Activated CD4-positive, alpha-beta T cell treated with anti-CD3 and anti-CD28 coated beads, Interleukin-2, amount 50 U/mL, for 48 hours (primary cell): Measurements from ENCODE around the gene WWP2.
"Not testable (repeated sequence)": the region's sequence is repeated elsewhere in the genome, so short reads cannot be mapped to it uniquely, and the experiment has no call there.

Source experiments
- DNase-seq, 2 experiments: peaks; one replicate each; pipeline ENCODE4 v3.0.0-alpha.2; 2020

WWP2 gene

DNA sequence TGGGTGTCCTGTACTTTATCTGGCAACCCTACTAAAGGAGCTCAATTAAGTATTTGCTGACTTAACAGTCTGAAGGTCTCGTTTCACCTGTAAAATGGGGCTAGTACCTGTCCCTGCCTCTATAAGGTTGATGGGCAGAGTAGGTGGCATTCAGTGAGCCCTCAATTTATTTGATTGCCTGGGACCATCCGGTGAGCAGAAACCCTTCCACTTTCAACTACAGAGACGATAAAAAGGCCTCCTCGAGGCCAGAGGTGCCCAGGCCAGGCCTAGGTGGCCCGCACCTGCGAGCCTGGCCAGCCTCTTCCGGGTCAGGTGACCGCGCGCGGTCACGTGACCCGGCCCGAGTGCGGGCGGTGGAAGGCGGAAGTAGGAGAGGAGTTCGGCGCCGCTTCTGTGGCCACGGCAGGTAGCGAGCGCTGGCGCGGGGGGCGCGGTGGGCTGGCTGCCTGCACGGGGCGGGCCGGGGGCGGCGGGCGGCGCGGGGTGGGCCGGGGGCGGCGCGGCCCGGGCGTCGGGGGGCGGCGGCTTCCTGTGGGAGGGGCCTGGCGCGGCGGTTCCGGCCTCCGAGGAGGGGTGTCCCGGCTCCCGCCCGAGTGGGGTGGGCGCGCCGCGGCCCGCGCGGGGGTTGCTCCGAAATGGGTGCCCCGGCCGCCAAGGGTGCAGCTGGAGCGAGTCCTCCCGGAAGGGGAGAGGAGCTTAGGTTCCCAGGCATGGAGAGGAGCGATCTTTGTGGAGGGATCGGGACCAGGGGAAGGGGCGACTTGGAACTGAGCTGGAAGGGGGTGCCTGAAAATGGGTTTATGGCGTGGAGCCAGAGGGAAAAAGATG is at the start of gene WWP2:
Gene WWP2, plus strand, starts transcription at position 350 of the 831 bp plus-strand sequence. CDS start 24,679 bp downstream, outside the sequence.
- peak; percentile 68 to 76 for DNase-seq

DNA sequence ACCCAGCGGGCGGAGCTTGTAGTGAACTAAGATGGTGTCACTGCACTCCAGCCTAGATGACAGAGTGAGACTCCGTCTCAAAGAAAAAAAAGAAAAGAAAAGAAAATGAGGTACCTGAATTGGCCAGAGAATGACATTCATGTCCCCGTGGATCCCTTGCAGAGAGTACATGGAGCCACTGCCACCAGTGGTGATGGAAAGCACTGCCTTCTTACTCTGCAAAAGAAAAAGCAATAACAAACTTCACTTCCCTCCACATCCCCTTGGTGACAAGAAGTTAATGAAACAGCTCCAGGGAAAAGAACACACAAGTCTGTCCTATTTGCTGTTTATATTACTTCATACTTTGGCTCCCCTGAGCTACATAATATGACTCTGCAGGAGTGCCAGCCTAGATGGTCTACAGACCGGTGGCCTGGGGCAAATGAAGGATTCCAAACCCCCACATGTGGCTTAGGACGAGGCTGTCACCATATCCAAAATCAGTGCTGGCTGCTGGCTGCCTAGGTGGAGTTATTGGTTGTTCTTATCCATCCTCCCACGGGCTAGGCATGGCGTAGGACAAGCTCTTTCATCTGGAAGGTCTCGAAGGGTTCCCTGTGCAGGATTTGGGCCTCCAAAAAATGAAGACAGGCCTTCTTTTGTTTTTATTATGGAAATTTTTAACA is 49.1 kb upstream of the WWP2 start:
- DNase-seq, result no peak

DNA sequence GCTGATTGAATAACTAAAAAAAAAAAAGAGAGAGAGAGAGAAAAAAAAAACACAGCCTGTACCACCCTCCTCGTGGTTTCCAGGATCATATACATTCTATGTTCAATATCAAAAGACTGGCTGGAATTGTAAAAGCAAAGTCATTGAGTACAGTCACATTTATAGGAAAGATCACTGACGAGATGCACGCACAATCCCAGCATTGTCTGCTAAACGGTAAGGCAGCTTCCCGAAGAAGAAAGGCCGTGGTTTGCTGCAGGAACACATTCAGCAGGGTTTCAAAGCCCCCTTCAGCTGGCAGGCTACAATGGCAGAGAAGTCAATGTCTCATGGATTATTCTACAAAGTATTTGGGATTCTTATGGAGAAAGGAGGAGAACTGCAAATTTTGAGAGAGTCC is 45.1 kb upstream of the WWP2 start:
- DNase-seq, result no peak

GRCh38 chr16:69718111-69718764 is 43.9 kb upstream of the WWP2 start:
- no peak for DNase-seq

- no peak for DNase-seq
These were observed 41.2 kb upstream of the WWP2 start for GRCh38 chr16:69720822-69721430.

DNA sequence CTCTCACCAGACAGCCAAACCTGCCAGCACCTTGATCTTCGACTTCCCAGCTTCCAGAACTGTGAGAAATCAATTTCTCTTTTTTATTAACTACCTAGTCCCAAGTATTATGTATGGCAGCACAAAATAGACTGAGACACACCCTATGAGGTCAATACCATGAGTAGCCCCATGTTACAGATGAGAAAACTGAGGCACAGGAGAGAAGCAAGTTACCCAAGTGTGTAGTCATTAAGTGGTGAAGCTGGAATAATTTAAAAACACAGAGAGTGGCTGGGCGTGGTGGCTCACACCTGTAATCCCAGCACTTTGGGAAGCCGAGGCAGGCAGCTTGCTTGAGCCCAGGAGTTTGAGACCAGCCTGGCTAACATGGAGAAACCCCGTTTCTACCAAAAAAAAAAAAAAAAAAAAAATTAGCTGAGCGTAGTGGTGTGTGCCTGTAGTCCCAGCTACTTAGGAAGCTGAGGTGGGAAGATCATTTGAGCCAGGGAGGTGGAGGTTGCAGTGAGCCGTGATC is 40.6 kb upstream of the WWP2 start:
- DNase-seq, result no peak

DNA sequence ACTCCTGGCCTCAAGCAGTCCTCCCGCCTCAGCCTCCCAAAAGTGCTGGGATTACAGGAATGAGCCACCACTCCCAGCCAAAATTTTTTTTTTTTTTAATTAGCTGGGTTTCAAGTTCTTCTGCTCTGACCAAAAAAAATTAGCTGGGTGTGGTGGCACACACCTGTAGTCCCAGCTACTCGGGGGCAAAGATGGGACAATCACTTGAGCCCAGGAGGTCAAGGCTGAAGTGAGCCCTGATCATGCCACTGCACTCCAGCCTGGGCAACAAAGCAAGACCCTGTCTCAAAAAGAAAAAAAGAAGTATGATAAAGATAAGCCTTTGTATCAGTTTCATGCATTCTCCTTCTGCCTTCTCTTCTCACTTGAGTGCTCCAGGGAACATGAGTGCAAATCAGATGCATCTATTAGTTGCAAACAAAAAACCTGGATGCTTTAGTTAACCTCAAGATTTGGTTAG is 37.7 kb upstream of the WWP2 start:
- no peak for DNase-seq

DNA sequence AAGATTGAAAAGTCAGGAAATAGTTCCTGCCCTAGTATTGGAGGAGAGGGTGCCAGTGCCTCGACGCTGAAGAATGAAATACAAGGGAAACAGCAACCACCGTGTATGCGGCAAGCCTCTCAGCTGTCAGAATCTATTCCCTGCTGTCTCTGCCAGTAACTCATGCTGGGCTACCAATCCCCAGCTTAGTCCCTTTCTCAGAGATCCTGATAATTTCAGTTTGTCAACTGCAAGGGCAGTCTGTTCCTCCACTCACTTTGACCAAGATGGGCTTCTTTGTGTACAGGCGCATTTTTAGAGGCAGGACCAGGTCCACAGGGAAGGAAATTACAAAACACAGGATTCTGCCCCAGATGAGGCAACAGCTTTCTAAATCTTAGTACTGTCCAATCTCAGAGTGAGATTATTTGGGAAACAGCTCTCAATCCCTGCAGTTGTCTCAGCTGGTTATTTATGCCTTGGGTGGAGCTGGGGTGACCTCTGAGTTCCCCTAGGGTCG is 37.1 kb upstream of the WWP2 start:
- no peak for DNase-seq

- DNase-seq, result no peak
These were observed 36.4 kb upstream of the WWP2 start for GRCh38 chr16:69725480-69726312.

GRCh38 chr16:69726313-69727060 is 35.6 kb upstream of the WWP2 start, which contains the start of gene NQO1:
Gene NQO1 (minus strand): TSS chr16:69726560. CDS start chr16:69726439, 121 bp downstream.
- peak; percentile 93 to 94 for DNase-seq

DNA sequence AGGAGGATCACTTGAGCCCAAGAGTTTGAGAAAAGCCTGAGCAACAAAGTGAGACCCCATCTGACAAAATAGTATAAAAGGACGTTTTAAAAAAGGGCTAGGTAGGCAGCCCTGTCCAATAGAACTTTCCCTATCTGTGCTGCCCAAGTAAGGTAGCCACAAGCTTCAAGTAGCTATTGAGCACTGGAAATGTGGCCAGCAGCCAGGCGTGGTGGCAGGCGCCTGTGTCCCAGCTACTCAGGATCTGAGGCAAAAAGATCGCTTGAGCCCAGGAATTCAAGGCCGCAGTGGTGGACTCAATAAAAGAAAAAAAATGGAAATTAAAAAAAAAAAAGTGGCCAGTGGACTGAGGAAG is 34.2 kb upstream of the WWP2 start:
- no peak for DNase-seq

- DNase-seq, result not testable (repeated sequence)
These were observed 33.1 kb upstream of the WWP2 start for GRCh38 chr16:69729030-69729429.

DNA sequence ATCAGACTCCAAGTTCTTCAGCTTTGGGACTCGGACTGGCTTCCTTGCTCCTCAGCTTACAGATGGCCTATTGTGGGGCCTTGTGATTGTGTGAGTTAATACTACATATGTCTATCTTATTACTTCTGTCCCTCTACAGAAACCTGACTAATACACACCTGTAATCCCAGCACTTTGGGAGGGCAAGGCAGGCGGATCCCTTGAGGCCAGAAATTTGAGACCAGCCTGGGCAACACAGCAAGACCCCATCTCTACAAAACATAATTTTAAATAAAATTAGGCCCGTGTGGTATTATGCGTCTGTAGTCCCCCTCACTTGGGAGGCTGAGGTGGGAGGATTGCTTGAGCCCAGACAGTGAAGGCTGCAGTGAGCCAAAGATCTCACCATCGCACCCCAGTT is 30.9 kb upstream of the WWP2 start:
- not testable (repeated sequence) for DNase-seq

GRCh38 chr16:69732101-69732500 is 30.0 kb upstream of the WWP2 start:
- no peak for DNase-seq

GRCh38 chr16:69741519-69741918 is 20.6 kb upstream of the WWP2 start:
- no peak for DNase-seq

DNA sequence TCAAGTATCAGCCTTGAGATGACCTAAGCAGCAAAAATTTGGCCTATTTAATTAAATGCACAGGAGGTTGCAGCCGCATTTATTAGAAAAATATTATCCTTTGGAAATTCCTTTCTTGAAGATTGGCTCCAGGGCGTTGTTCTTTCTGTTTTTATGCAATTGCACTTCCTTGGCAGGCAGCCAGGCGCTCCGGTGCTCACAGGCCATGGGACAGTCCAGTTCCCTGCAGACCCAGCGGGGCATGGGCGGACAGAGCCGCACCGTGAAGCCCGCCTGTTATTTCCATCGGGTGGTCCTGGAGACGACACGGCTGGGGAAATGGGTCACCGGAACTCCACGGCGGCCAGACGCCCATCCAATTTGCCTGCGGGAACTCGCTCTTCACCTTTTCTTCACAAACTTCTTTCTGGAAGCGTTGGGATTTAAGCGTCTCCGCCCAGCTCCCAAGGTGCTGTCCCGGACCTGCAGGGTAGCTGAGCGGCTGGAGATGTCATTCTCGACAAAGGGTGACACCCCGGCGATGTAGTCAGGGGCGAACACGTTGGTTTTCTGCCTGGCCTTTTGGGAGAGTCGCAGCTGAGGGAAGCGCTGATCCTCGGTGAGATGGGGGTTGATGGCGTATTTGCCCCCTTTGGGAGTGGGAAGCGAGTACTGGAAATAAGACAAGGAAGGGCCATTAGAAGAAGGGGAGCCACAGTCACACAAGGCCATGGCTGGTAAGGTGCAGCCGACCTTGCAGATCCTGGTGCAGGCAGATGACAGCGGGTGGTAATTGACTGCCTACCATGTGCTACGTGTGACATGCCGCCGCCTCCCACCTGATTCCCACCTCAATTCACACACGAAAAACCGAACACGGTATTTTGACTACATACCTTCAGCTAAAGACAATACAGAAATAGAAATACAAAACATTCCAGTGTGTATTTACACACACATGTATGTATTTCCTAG is 19.9 kb upstream of the WWP2 start:
- DNase-seq, result no peak

DNA sequence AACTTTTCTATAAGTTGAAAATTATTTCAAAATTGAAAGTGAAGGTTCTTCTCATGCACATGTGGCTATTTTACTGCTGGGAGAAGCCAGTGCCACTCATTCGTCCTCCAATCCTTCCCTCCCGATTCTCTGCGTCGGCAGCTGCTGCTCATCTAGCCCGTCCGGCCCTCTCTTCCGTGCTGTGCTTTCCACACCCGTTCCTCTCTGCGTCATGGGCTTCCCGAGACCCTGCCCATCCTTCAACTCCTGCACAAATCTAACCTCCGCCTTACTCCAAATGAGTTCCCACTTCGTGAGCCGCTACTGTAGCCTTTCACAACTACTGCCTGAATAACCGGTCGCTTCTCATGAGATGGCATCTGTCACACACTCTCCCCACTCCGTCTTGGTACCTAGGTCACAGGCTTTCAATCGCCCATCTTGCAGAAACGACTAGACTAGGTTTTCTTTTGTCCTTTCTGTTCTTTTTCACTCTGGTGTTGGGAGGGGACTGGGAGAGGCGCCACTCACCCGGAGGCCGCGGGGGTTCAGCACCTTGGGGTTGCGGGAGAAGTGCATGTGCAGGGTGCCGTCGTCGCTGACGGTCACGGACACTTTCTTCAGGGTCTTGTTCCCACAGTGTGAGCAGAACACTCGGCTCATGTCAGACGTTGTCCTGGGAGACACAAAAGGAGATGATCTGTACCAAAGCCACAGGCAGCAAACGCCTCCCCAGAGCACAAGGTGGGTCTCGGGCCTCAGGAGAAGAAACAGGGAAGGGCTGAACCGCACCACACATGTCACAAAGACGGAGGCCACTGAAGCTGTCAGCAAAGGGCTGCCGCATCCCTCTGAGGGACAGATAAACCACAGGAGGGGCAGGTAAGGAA is 17.5 kb upstream of the WWP2 start:
- no peak for DNase-seq

DNA sequence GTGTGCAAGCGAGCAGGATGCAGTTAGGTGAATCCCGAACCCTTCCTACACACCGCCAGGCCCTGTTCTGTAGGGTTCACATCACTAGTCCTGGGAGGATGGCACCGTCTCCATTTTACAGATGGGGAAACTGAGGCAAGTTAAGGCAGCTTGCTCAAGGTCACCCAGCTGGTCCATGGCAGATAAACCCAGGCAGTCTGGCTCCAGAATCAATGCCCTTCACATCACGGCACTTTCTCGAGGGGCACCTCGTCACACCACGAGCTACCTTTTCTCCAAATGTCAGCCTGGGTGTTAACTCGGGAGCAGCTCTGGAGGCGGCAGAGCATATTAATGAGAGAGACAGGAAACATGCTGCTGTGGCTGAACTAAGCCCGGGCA is 16.9 kb upstream of the WWP2 start:
- DNase-seq, result no peak

GRCh38 chr16:69745959-69746358 is 16.2 kb upstream of the WWP2 start:
- no peak for DNase-seq
